GM12878 (cell line): ENCODE data around the gene LAMA5. TPM values are rescaled to one million over a fixed set of nuclear protein-coding genes. Genes with fewer than 3 reads are reported as not detected.

ENCODE experiments used
- E2F4 ChIP-seq: IDR thresholded peaks from 2 replicates; pipeline ENCODE4 v1.6.1; 2012; ENCODE audit warnings: low read depth, low read length, improper control_type of control experiment
- GATAD2B ChIP-seq: fragments of 450-650 bp; conservative IDR thresholded peaks from 2 replicates; pipeline ENCODE4 v1.6.1; 2017; ENCODE audit warnings: low read depth, mild to moderate bottlenecking, moderate library complexity
- HSF1 ChIP-seq: fragments of 150-350 bp; IDR thresholded peaks from 2 replicates; pipeline ENCODE4 v1.6.1; 2014; ENCODE audit warnings: mild to moderate bottlenecking, low read depth, low read length
- KDM1A ChIP-seq: fragments of 200-600 bp; sonication (generic); IDR thresholded peaks from 2 replicates; pipeline ENCODE4 v1.6.1; 2016; ENCODE audit warnings: borderline replicate concordance
- NR2C1 ChIP-seq: fragments of 450-650 bp; IDR thresholded peaks from 2 replicates; pipeline ENCODE4 v1.6.1; 2017; ENCODE audit warnings: antibody characterized with exemption, mild to moderate bottlenecking, moderate library complexity
- NR2C2 ChIP-seq: IDR thresholded peaks from 2 replicates; pipeline ENCODE4 v1.6.1; 2011; ENCODE audit warnings: borderline replicate concordance, low read depth; ENCODE audit not compliant: control insufficient read depth, insufficient read length
- POLR2AphosphoS5 ChIP-seq: IDR thresholded peaks from 2 replicates; pipeline ENCODE4 v1.6.1; 2011; ENCODE audit warnings: mild to moderate bottlenecking, low read length, inconsistent platforms
- REST ChIP-seq: IDR thresholded peaks from 2 replicates; pipeline ENCODE4 v1.6.1; 2012; ENCODE audit warnings: mild to moderate bottlenecking, low read depth, low read length
- polyA plus RNA-seq, 11 experiments: library from polyadenylated mRNA; depleted of rRNA in 4 of 11; unstranded in 6 of 11; stranded (reverse) in 5 of 11; fragments of >200 nt; fragmentation: Nextera tagmentation in 4 of 11; fragmentation: Illumina TruSeq in 1 of 11; extraction: Ambion mirVana in 4 of 11; extraction: Trizol in 1 of 11; gene quantifications; 1 replicate in 1 of 11; 2 replicates in 10 of 11; pipeline versions ENCODE4 v1.2.1 to v1.2.3, GENCODE V29; 2011 to 2016; ENCODE audit warnings: inconsistent platforms in 2 of 11, missing spikeins in 2 of 11, low read depth in 1 of 11
- total RNA-seq, 4 experiments: library from RNA; depleted of rRNA in 3 of 4; stranded (reverse); fragments of >200 nt in 3 of 4; fragmentation: Illumina TruSeq in 1 of 4; extraction: Trizol in 1 of 4; gene quantifications; 2 replicates each; pipeline versions ENCODE4 v1.2.1 to v1.2.3, GENCODE V29; 2013 to 2021

LAMA5 gene
- total and polyA plus RNA-seq, 10 of the 15 experiments (the other 5 are each of a cell fraction or from before 2014, with no cell fraction given): 0.09 to 3.1 (median 1.6) TPM; not detected in 3

- no peak for TF ChIP-seq HSF1
- TF ChIP-seq NR2C2: no peak
- TF ChIP-seq NR2C1: no peak
- no peak for TF ChIP-seq REST
- TF ChIP-seq E2F4: no peak
- TF ChIP-seq POLR2AphosphoS5: no peak
- no peak for TF ChIP-seq KDM1A
- no peak for TF ChIP-seq GATAD2B
- TF ChIP-seq, all 136 proteins: peak for 0
Observed at GRCh38 chr20:62263396-62263795, 103.7 kb downstream of the LAMA5 start (continued).
